Activated CD8-positive, alpha-beta memory T cell treated with anti-CD3 and anti-CD28 coated beads for 4 hours (primary cell): ENCODE data around the gene RAD51B.
"Not testable (repeated sequence)": the region's sequence is repeated elsewhere in the genome, so short reads cannot be mapped to it uniquely, and the experiment has no call there.

ENCODE experiments used
- DNase-seq, 2 donors: peaks; one replicate each; pipeline ENCODE4 v3.0.0-alpha.2; 2020; ENCODE audit warnings: low read depth in 2 of 2

The RAD51B gene

DNA sequence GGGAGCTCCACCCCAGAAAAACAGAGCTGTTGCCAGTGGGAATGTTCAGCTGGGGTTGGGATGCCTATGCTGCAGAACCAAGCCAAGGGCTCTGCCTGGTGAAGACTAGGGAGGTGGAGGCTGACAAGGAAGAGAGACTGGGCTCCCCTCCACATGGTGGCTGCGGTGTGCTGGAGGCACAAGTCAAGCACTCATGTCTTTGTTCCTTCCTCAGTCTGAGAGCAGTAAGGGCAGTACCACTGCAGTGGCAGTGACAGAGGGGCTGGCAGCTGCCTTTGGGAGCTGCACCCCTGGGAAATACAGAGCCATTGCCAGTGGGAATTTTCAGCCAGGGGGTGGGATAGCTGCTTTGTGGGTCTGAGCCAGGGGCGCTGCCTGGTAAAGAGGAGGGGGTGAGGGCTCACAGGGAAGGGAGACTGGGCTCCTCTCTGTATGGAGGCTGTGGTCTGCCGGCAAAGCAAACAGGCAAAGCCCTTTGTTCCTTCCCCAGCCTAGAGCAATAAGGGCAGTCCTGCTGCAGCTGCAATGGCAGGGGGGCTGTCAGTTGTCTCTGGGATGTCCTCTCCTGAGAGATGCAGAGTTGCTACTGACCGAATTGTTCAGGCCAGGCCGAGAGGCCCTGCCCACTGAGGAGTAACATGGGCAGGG, 255.9 kb downstream of the RAD51B start:
- DNase-seq: no peak

DNA sequence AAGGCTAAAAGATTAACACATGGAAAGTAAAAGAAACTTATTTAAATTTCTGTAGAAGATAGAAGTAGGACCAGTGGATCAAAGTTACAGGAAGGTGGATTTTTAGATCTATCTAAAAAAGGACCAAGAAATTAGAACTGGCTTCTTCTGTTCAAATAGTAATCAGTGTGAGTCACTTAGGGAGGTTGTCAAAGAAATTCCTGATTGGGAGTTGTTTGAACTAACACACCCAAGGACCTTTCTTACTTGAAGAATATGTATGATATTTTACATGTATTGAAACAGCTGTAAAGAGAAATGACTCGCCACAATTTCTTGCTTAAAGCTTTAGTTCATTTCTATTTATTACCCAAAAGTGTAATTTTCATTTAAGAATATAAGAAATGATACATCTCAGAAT, 256.9 kb downstream of the RAD51B start:
- DNase-seq: no peak

DNA sequence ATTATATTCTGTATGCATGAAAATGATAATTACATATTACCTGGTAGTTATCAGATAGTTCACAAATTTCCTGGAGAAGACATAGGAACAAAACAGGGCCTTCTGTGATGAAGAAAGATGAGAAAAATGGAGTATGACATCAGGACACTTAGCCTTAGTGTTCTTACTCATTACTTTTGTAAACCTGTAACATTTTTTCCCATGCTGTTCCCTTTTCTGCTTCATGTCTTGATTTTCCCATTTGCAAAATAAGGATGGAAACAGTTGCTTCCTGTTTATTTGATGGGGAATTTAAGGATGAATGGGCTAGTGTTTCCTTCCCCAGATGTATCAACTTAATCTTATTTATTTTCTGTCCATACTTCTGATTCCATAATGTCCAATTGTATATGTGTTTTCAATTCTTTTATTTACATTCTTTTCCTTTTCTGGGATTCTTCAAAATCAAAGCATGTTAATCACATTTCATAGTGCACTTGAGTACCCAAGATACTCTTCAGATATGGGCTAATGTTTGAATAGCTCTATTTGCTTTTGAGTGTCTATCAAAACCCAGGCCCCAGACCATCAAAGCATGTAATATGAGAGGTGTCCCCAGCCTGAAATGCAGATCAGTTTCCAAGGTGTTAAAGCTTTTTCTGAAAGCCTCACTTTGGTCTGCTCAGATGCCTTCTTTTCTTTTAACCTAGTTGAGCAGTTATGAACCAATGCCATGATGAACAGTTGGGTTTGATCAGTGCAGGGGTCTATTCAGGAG, 260.5 kb downstream of the RAD51B start:
- no peak for DNase-seq

DNA sequence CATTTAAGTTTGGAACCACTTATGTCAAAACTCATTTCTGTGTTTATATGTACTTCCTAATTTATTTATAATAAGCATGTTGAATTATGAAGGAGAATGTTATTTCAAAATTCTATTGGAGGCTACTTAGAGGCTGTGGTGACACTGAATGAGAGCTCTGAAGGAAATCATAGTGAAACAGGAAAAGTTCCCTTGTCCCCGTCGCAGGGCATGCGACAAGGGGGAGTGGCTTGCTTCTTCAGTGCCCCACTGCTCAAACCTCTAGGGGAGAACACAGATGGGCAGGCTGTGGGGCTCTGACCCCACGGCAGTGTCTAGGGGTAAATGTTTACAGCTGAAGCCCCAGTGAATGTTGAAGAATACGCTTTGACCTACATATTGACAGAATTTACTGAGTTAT, 261.9 kb downstream of the RAD51B start:
- DNase-seq: no peak

DNA sequence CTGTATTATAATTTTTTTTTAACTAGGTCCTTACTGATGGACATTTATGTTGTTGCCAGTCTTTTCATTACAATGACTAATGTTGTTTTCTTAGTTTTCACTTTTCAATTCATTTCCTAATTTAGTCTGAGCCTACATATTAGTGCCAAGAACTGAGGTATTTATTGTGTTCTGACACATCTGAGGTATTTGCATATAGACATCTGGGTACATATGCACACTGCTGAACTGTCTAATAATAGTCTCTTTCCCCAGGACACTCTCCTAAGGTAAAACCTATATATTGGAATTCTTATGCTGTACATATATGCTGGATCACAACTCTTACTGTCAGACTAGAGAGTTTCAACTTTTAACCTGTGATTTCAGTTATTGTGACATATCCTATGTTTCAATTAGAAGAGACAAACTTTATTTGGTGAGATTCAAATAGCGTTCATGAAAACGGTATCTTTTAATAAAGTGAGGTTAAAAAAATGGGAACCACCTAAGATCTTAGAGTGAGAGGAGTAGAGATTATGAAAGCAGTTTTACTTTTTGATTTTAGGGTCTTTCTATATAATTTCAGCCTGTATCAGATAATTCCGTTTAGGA, 263.2 kb downstream of the RAD51B start:
- DNase-seq: no peak

DNA sequence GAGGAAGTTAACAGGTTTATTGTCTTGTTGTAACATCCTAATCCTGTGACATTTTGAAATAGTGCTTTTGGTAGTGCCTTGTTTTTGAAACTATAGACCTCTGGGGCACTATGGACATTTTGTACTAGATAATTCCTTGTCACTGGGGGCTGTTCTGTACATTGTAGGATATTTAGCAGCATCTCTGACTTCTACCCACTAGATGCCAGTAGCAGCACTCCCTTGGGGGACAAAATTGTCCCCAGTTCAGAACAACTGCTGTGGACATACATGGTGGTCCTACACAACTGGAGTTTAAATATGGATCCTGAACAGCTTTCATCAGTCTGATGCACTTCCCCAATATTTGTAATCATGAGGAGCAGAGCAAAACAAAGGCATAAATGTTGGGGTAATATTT, 264.7 kb downstream of the RAD51B start:
- no peak for DNase-seq

DNA sequence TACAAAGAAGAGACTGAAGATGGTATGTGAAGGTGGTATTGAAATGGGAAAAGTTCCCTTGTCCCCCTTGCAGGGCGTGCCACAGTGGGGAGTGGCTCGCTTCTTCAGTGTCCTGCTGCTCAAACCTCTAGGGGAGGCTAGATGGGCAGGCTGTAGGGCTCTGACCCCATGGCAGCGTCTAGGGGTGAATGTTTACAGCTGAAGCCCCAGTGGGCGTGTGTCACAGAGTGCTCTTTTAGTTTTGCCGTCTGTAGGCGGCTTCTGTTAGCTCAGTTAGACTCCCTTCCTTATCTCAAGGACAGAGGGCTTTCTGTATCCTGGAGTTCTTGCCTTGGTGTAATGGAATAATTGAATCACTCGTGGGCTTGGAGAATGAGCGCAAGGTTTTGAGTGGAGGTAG, 266.2 kb downstream of the RAD51B start:
- DNase-seq: no peak

DNA sequence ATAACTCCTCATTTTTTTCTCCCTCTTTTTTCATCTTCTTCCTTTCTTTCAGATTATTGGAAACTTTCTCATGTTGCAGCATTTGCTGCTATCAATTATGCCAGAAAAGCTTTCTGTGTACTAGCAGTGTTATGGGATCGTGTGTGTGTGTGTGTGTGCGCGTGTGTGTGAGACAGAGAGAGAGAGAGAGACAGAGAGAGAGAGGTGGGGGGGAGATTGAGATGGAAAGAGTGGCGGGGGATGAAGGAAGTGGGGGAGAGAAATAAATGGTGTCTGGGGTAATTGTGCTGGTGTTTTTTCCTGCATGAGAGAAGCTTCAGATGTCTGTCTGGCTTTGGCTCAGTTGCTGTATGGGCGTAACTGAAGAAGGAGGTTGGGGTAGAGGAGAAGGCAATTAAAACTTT, 268.9 kb downstream of the RAD51B start:
- no peak for DNase-seq

DNA sequence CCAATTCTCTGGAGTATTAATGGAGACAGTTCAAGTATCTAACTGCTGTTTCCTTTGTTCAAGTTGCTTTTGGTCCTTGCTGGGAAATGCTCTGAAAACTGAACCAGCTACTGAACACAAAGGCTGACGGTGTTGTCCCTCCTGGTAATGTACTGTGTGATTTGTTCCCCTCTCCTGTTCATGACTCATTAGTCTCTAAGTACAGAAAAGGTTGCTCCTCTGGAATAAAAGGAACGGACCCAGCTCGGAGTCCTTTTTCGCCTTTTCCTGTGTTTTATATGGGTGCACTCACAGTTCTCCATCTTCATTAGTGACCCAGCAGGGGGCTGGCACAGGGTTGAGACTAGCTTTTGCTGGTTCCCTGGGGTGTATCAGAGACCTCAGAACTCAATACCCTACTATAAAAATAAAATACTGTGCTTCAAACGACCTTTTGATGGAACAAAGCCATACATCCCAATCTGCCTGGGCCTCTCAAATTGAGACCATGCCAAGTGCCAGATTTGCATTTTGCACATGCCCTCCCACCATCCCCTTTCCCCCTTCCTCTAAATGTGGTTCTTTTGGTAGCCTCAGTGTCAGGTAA, 269.7 kb downstream of the RAD51B start:
- DNase-seq: no peak

DNA sequence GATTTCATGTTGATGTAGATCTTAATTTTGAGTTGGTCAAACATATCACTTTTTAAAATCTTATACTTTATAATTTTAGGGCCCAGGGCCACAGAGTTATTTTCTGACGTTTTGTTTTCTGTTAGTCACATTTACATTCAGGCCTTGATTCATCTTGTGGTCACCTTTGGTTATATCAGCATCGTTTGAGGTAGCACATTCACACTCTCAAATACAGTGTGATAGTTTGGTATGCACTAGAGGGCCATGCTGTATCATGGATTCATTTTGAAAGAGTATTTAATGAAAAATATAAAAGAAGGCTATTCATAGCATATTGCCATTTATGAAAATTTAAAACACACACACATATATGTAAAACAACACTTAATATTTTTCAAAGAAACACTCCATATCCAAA, 274.6 kb downstream of the RAD51B start:
- no peak for DNase-seq

DNA sequence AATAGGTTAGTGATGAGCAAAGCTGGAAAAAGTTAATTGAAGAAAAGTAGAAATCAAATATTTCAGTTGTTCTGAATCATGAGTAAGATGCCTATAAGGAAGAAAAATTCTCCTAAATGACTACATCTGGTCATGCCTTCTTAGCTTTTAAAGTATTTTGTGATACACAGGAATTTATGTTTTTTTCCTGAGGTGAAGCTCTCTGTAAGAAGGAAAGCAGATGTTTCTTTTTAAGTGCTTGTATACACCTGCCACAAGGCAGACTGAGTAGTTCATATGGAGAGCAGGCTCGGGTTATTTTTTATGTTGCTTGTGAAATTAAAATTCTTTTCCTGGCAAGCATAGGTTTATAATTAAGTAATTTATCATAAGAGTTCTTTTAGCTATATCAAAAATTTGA, 275.2 kb downstream of the RAD51B start:
- DNase-seq: no peak

DNA sequence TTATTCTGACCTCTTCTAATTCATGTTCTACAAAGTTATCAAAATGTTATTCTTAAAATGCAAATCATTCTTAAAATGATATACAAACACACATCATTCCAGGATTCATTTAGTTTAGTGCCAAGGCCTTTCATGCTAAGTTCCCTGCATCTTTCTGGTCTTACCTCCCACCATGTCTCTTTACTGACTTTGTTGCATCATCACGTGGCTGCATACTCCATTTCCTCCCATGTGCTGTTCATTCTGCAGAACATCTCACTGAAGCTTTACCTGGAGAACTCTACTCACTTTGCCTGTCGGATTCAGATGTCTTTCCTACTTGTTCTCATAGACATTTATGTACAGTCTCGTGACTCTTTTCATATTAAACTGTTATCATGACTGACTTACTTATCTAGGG, 278.1 kb downstream of the RAD51B start:
- no peak for DNase-seq

DNA sequence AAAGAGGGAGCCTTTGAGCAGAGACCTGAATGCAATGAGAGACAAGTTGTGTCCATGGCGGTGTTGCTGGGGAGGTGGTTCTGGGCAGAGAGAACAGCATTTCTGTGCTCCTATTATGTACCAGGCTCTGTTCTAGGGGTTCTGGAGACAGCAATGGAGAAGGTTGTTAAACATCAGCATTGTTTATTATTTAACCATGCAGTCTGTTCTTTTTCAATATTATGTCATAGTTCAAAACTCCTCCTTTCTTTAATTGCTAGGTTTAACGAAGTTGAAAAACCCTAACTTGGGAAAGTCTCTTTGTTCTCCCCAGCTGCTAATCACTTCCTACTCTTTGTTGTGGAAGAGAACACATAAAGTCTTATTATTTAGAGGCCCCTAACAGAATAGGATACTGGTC, 279.3 kb downstream of the RAD51B start:
- no peak for DNase-seq

DNA sequence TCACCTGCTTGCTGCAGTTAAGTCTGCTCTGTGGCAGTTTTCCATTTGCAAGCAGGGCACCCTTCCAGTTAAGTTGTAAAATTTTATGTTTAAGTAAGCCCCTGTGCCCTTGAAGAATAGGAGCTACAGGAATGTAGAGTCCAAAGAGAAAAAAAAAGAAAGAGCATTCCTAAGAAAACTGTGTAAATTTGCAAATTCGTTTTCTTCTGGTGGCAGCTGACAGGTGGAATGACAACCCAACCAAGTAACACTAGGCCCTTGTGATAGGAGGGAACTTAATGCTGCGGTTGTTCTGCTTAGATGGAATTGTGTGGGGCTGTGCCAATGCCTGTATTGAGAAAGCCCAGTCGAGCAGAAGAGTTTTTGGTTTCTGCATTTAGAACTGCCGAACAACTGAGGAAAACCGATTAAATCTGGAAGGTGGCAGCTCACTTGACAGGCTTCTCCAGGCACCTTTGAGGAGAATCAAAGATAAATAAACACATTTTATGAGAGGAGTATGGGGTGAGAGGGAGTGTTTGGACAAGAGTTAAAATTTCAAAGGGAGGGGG, 280.0 kb downstream of the RAD51B start:
- DNase-seq: no peak

DNA sequence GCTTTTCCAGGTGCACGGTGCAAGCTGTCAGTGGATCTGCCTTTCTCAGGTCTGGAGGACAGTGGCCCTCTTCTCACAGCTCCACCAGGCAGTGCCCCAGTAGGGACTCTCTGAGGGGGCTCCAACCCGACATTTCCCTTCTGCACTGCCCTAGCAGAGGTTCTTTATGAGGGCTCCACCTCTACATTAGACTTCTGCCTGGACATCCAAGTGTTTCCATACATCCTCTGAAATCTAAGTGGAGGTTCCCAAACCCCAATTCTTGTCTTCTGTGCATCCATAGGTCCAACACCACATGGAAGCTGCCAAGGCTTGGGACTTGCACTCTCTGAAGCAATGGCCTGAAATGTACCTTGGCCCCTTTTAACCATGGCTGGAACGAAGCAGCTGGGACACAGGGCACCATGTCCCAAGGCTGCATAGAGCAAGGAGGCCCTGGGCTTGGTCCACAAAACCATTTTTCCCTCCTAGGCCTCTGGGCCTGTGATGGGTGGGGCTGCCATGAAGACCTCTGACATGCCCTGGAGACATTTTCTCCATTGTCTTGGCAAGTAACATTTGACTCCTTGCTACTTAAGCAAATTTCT, 282.2 kb downstream of the RAD51B start:
- not testable (repeated sequence) for DNase-seq

DNA sequence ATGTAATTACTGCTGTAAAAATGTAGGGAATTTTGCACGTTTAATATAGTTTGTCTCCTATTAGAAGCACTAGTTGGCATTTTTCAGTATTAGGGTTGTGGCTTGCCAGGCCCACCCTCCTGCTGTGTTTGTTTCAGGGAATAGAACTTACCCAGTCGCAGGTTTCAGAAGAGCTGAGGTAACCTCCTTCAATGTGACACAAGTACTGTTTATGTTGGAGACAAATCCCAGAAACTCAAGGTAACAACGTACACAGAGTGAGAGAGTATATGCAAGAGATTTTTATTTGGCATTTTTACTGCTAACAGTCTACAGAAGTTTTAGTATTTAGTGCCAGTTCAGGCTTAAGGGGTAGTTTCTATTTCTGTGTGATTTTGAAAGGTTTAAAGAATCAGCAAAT, 284.3 kb downstream of the RAD51B start:
- no peak for DNase-seq

DNA sequence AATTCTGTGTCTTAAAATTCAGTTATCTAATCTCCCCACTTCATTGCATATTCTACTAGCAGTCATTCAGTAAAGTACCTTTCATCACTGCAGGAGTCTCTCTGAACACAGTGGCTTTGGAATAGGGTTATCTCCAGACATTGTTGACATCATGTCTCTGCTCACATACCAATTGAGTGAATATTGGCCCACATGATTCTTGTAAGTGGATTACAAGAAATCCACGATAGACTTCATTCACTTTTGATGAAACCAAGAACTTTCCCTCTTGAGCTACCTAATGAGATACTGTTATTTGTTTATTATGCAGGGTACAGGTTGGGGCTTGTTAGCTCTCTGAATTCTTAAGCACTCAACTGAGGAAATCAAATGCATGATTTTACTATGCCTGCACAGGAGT, 284.9 kb downstream of the RAD51B start:
- DNase-seq: no peak

DNA sequence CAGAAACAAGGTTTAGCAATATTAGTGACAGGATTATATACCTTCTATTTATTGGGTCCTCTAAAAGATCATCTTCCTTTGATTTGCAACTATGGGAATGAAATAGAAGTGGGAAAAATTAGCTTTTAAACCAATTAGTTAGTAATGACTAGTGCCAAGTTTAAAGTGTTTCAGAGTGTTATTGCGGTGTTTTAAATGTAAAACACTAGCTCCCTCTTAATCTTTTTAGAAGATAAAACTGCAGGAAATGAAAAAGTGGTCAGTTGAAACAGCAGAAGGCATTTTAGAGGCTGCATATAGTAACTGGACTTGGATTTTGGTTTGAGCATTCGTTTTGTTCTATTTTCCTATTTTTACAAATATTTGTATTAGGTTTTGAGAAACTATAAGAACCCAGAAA, 286.2 kb downstream of the RAD51B start:
- DNase-seq: no peak

DNA sequence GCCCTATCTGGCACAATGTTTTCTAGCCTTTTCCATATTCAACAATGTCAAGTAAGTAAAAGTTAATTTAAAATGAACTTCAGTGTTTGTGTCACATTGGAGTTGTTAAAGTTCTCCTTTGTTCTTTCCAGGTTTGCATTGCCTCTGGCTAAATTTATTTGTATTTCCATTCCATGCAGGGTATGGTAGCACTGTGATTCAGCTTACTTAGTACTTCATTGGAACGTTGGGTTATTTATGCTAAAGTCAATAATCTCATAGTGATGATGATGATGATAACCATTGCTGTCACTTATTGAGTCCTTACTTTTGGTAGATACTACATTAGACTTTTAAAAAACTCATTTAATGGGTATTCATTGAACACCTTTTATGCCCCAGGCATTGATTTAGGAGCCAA, 286.9 kb downstream of the RAD51B start:
- DNase-seq: no peak

DNA sequence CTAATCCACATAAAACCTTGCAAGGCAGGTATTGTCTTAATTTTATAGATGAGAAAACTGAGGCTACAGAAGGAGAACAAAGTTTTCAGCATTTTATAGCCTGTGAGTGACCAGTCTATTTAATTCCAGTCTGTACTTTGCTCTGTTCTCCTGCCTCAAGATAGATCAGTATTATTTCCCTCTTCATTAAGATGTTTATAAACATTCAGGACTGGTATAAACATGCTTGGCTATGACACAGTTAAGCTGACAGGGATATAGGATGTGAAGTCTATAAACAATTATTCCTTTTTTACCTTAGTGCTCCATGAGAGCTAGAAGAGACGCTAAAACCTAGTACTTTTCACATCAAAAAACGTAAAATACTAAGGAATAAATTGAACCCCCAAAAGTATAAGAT, 287.3 kb downstream of the RAD51B start:
- DNase-seq: no peak

DNA sequence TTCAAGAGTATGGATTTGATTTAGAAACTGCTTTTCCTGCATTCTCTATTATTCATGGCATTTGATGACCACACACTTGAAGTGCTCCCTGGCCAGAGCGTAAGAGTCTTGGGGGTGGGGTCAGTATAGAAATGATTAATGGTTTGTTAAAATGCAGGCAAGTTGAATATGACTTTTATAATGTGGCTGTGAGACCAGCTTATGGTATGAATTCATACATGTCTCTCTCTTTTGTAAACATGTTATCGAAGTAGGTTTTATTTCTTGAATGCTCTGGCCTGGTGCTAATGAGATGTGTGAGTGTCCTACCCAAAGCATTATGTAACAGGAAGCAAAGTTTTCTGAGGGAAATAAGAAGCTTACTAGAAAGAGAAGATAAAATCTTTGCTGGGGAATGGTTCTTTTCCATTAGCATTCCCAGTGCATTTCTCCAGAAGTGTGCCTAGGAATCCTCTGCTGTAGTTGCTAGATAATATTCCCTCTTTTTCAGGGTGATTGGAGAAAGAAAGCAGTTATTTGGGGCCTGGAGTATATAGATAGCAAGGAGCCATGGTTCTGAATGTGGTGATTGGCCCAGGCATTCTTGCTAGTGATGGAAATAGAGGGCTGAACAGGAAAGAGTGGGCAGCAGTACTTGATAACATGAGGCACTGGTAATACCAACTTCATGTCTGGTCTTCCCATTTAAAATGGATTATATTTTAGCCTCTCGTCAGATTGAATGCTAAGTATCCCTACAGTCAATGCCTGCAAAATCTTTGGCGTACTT, 289.7 kb downstream of the RAD51B start:
- DNase-seq: no peak
